Activated T-cell treated with anti-CD3 and anti-CD28 coated beads, Interleukin-2, amount 50 U/mL, for 72 hours (primary cell): ENCODE data around the gene ACOT7. TPM values are rescaled to one million over a fixed set of nuclear protein-coding genes. Genes with fewer than 3 reads are reported as not detected.

Experiments
- ATAC-seq, 2 donors: fragments of 150-1000 bp; cut with Tn5 transposase; replicated peaks in 1 of 2; 2 replicates each; pipeline ENCODE4 v1.10.0; 2021; ENCODE audit warnings: moderate library complexity in 2 of 2, mild to moderate bottlenecking in 1 of 2
- DNase-seq, 2 donors: peaks; one replicate each; pipeline ENCODE4 v3.0.0; 2021 to 2022; ENCODE audit warnings: mixed read lengths in 1 of 2
- H3K27ac Mint-ChIP-seq: one replicate; pipeline ENCODE4 v1.8.0; 2022; ENCODE audit warnings: mild to moderate bottlenecking, moderate library complexity, mixed read lengths
- H3K27me3 Mint-ChIP-seq: one replicate; pipeline ENCODE4 v1.8.0; 2022; ENCODE audit warnings: low read depth, mixed read lengths
- H3K36me3 Mint-ChIP-seq, 2 donors: one replicate each; pipeline ENCODE4 v1.8.0; 2022; ENCODE audit warnings: mixed read lengths in 2 of 2, mild to moderate bottlenecking in 1 of 2; ENCODE audit not compliant: insufficient read depth in 2 of 2
- H3K4me1 Mint-ChIP-seq: one replicate; pipeline ENCODE4 v1.8.0; 2022; ENCODE audit warnings: low read depth, mixed read lengths
- H3K4me3 Mint-ChIP-seq, 2 donors: one replicate each; pipeline ENCODE4 v1.8.0; 2022; ENCODE audit warnings: mild to moderate bottlenecking in 2 of 2, mixed read lengths in 2 of 2, moderate library complexity in 2 of 2
- H3K9me3 Mint-ChIP-seq, 2 donors: one replicate each; pipeline ENCODE4 v1.8.0; 2022; ENCODE audit warnings: mixed read lengths in 2 of 2
- total RNA-seq, 2 donors: library from RNA; stranded (reverse); gene quantifications; one replicate each; pipeline ENCODE4 v1.2.3, GENCODE V29; 2022

ACOT7 gene
- total RNA-seq, 2 donors from 2014 or later = 32.1 to 37.6 TPM

DNA sequence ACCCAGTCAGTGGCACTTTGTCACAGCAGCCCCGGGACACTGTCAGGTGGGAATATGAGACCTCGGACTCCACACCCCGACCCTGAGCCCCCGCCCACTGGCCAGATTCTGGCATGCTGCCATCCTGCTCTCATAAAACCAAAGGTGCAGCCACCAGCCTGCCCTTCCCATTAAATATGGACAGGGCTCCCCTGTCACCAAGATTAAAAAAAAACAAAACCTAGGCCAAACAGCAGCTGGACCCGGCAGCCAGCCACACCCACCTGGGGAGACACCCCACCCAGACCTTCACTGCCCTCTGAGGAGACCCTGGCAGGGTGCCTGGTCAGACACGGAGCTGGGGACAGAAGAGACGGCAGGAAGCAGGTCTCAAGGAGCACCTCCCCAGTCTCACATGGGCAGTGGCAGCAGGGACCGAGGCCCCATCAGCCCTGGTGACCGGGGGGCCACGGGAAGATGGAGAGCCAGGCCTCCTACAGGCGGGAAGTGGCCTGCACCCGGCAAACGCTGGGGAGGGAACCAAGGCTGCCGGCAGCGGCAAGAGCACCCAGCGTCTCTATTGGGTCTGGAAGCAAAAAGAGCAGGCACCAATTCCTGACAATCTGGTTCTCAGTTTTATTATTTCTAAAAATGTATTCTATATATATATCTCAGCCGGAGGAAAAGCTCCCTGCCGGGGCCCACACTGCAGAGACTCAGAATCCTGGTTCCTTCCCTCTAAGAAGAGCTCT lies 61.9 kb downstream of the ACOT7 start:
- H3K4me3 Mint-ChIP-seq = no peak overlapping the region
- ATAC-seq = no peak

DNA sequence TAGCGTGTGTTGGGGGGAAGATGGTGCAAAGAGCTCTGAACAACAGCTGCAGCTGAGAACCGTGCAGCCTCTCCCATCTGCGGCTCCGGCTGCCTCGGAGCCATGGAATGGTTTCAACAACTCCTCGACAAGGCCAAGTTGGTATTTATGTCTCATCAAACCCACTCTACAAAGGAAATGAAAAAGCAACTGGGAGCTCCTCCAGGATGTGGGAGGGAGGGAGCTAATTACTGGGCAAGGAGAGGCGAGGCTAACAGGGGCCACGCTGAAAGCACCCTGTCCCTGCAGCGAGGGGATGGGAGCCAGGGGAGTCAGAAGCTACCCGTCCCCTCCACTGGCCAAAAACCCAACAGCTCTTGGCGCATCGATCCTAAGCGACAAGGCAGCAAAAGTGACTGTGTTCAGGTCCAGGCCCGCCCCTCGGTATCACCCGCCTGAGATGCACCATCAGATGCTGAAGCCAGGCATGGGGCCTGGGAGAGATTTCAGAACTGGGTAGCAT lies 63.1 kb downstream of the ACOT7 start:
- H3K4me3 Mint-ChIP-seq = no peak overlapping the region
- DNase-seq (no peak), ATAC-seq (no peak)
- H3K4me1 Mint-ChIP-seq = no peaks in the 10 kb centered on the region
- H3K9me3 Mint-ChIP-seq = no peaks in the 10 kb centered on the region
- no peaks in the 10 kb centered on the region for H3K36me3 Mint-ChIP-seq
- H3K27ac Mint-ChIP-seq = no peak overlapping the region
- no peaks in the 10 kb centered on the region for H3K27me3 Mint-ChIP-seq

More for the DNA sequence above, 61.9 kb downstream of the ACOT7 start:
- Mint-ChIP-seq H3K9me3 (no peaks in the 10 kb centered on the region), H3K27me3 (no peaks in the 10 kb centered on the region), H3K36me3 (no peaks in the 10 kb centered on the region), H3K4me1 (no peaks in the 10 kb centered on the region), H3K27ac (no peak overlapping the region)
- DNase-seq = no peak

DNA sequence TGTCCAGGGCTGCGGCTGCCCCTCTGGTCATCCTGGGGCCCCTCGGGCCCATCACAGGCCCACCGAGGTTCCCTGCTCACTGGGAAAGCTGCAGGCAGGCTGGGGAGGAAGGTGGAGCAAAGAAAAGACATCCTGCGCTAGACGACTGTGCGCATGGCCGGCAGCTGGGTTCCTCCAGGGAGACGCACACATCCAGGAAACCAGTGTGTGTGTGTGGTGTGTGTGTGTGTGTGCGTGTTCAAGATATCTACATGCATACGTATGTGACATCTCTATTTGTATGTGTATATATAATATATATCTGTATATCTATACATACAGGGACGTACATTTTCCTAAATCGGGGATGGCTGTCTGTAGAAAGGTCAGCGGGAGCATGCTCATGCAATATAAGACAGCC lies 63.7 kb downstream of the ACOT7 start:
- Mint-ChIP-seq H3K9me3 (no peaks in the 10 kb centered on the region), H3K27me3 (no peaks in the 10 kb centered on the region), H3K4me3 (no peak overlapping the region), H3K4me1 (no peaks in the 10 kb centered on the region), H3K36me3 (no peaks in the 10 kb centered on the region), H3K27ac (no peak overlapping the region)
- no peak for DNase-seq
- ATAC-seq = no peak

DNA sequence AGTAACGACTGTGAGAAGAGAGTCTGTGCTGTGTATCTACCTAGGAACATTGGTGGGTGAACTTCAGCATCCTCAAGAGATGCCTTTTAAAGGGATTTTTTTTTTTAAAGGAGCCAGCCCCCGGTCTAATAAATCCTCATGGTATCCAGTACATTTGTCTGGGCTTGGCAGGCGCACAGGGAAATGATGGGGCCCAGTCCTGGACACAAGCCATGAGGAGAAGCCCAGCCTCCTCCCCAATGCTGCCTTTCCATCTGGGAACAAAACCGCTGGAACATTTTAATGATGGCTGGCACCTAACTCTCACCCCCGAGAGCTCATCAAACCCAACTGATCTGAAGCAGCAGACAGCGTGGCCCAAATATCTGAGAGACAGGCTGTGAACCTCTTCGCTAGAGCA lies 64.2 kb downstream of the ACOT7 start:
- no peaks in the 10 kb centered on the region for H3K4me1 Mint-ChIP-seq
- no peak overlapping the region for H3K27ac Mint-ChIP-seq
- DNase-seq = no peak
- H3K27me3 Mint-ChIP-seq = no peaks in the 10 kb centered on the region
- no peaks in the 10 kb centered on the region for H3K36me3 Mint-ChIP-seq
- no peak for ATAC-seq
- H3K9me3 Mint-ChIP-seq = no peaks in the 10 kb centered on the region
- H3K4me3 Mint-ChIP-seq = no peak overlapping the region

DNA sequence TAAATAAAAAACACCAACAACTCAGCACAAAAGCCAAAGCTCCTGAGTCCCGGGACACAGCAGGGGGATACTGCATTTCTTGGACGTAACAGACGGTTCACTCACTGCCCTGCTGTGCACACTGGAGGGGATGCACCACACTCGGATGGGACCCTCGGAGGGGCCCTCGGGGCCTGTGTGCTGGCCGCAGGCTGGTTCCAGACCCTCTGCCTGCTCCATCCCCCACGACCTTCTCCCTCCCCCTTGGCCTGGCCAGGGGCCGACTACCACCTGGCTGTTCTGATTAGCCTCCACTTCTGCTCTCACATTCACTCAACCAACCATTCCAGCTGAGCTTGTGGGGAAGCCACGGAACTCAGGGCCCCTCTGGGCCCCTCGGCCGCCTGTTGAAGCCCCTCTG lies 64.9 kb downstream of the ACOT7 start:
- Mint-ChIP-seq H3K4me1 (no peaks in the 10 kb centered on the region), H3K27ac (no peak overlapping the region), H3K4me3 (no peak overlapping the region), H3K36me3 (no peaks in the 10 kb centered on the region), H3K9me3 (no peaks in the 10 kb centered on the region), H3K27me3 (no peaks in the 10 kb centered on the region)
- DNase-seq (no peak), ATAC-seq (no peak)

DNA sequence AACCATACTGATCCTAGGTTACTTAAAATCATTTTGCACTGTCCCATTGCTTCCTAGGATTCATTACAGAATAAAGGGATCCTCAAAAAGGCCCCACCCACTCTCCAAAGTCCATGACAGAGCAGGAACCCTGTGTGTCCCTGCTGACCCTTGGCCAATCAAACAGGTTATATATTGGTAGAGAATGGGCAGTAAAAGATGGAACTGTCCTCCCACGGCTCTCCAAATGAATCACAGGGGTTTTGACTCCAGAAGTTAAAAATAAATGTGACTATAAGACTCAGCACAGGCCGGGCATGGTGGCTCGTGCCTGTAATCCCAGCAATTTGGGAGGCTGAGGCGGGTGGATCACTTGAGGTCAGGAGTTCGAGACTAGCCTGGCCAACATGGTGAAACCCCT lies 65.5 kb downstream of the ACOT7 start:
- Mint-ChIP-seq H3K27ac (no peak overlapping the region), H3K9me3 (no peaks in the 10 kb centered on the region), H3K4me3 (no peak overlapping the region), H3K36me3 (no peaks in the 10 kb centered on the region), H3K27me3 (no peaks in the 10 kb centered on the region), H3K4me1 (no peaks in the 10 kb centered on the region)
- no peak for DNase-seq
- no peak for ATAC-seq

DNA sequence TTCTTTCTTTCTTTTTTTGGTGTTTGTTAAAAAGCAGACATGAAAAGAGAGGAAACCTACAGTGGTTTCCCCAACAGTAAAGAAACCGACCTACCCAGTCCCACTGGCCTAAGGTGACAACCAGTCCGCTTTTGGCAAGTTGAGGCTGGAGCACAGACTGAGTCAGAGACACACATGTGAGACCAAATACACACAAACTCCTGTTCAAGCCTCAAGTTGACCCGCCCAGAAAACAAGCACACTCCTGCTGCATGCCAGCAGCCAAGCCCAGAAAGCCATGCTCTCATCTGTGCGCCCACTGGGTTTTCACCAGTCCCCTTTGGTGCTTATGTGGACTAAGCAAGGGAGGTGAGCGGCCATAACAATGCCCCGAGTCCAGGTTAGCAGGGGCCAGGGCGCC lies 68.1 kb downstream of the ACOT7 start:
- Mint-ChIP-seq H3K36me3 (no peaks in the 10 kb centered on the region), H3K27me3 (no peaks in the 10 kb centered on the region), H3K9me3 (no peaks in the 10 kb centered on the region), H3K4me1 (no peaks in the 10 kb centered on the region), H3K27ac (no peak overlapping the region), H3K4me3 (no peak overlapping the region)
- ATAC-seq (no peak), DNase-seq (no peak)

DNA sequence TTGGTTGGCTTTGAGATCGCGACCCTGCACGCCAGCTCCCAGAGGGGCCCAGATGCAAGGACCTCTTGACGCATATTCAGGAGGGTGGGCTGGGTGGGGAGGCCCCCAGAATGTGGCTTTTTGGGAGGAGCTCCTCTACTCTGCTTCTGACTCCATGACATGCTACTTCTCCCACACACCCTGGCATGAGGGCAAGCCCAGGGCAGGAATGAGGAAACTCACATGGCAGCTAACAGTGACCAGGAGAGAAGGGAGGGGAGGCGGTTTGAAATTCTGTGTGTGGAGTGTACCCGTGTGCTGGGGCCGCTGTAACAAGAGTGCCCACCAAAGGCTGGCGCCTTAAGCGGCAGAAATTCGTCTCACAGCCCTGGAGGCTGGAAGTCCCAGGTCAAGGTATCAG lies 71.4 kb downstream of the ACOT7 start:
- Mint-ChIP-seq H3K4me1 (no peaks in the 10 kb centered on the region), H3K36me3 (peaks cover 0 to 1% of the 10 kb centered on the region in 2 donors), H3K9me3 (no peaks in the 10 kb centered on the region), H3K27me3 (no peaks in the 10 kb centered on the region), H3K27ac (no peak overlapping the region), H3K4me3 (no peak overlapping the region)
- ATAC-seq (no peak), DNase-seq (no peak)

DNA sequence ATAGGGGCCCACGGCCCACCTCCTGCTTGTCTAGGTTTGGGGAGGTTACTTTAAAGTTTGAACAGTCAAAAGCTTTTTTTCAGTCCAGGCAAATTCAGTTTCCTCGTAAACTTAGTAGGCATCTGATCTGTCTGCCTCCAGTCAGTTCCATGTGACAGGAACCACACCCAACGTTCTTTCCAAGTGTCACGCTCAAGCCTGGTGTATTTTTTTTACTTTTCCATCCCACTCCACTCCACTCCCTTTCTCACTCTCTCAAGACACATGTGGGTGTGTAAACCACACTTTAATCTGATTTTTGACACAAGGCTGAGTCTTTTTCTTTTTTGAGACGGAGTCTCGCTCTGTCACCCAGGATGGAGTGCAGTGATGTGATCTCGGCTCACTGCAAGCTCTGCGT lies 72.4 kb downstream of the ACOT7 start:
- DNase-seq = no peak
- no peaks in the 10 kb centered on the region for H3K4me1 Mint-ChIP-seq
- no peaks in the 10 kb centered on the region for H3K27me3 Mint-ChIP-seq
- H3K36me3 Mint-ChIP-seq = peaks cover 0 to 2% of the 10 kb centered on the region in 2 donors
- ATAC-seq = no peak
- no peak overlapping the region for H3K4me3 Mint-ChIP-seq
- no peaks in the 10 kb centered on the region for H3K9me3 Mint-ChIP-seq
- H3K27ac Mint-ChIP-seq = no peak overlapping the region

DNA sequence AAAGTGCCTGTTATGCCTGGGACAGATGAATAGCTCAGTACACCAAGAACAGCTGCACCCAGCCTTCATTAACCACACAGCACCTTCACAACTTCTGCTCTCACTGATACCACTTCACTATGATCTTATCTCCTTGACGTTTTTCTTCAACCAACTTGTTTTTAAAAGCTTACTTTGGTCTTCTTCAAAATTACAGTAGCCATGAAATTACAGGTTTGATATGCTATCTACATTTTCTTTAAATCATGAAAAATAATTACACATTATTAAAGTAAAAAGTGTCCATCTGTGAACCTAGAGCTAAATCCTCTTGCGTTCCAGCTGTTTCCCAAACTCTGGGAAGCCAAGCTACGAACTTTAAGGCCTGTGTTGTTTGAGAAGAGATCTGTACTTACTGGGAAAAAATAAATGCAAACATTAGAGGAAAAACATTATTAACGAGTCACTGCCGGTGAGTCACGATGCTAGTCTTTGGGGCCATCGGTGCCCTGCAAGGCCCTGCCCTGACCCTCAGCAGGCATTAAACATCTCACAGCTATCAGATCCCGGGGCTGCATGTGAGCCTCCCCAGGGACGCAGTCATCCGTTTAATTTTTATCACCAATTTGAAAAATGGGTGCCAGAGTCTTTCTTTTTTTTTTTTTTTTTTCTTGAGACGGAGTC lies 76.3 kb downstream of the ACOT7 start:
- ATAC-seq = no peak
- Mint-ChIP-seq H3K4me1 (no peaks in the 10 kb centered on the region), H3K27ac (no peak overlapping the region), H3K9me3 (no peaks in the 10 kb centered on the region), H3K4me3 (no peak overlapping the region), H3K36me3 (peaks cover 0 to 2% of the 10 kb centered on the region in 2 donors), H3K27me3 (no peaks in the 10 kb centered on the region)
- DNase-seq = no peak

DNA sequence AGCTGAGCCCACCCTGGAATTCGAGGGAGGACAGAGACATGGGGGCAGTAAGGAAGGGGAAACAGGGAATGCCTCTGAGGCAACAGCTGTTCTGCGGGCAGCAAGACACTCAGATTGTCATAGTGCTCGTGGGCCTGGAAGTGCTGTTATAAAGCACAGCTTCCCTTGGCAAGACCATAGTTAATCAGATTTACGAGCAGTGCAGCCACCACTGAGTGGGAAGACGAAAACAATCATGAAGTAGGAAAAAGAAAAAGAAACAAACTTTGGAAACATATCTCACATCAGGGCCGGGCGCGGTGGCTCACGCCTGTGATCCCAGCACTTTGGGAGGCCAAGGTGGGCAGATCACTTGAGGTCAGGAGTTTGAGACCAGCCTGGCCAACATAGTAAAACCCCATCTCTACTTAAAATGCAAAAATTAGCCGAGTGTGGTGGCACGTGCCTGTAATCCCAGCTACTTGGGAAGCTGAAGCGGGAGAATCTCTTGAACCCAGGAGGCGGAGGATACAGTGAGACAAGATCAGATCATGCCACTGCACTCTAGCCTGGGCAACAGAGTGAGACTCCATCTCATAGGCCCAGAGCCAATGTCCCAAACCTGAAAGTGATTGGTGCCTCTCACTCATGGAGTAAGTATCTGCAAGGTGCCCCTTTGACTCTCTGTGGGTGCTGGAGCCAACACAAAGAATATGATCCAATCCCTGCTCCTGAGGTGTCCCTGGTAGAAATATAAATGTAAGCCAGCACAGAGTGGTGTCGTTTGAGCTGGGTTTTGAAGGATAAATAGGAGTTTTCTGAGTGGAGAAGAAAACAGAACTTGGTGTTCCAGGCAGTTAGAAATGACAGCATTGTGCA lies 77.1 kb downstream of the ACOT7 start:
- Mint-ChIP-seq H3K9me3 (no peaks in the 10 kb centered on the region), H3K4me3 (no peak overlapping the region), H3K36me3 (peaks cover 0 to 2% of the 10 kb centered on the region in 2 donors), H3K27ac (no peak overlapping the region), H3K4me1 (no peaks in the 10 kb centered on the region), H3K27me3 (no peaks in the 10 kb centered on the region)
- DNase-seq (no peak), ATAC-seq (no peak)

DNA sequence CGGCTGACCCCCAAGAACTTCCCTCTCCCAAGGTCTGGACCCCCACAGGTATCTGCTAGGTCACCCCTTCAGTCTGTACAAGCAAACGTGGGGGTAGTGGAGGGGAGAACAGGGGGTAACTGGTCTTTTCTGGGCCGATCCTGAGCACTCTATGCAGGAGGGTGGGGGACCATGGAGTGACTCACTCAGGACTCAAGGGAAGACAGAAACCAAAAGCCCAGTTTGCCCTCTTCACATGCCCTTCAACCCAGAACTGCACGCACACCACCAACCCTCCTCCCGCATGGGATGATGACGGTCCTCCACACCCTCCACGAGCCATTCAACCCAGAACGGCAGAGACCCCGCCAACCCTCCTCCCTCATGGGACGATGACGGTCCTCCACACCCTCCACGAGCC lies 79.1 kb downstream of the ACOT7 start:
- Mint-ChIP-seq H3K9me3 (no peaks in the 10 kb centered on the region), H3K36me3 (peaks cover 0 to 2% of the 10 kb centered on the region in 2 donors), H3K4me1 (no peaks in the 10 kb centered on the region), H3K27ac (no peak overlapping the region), H3K4me3 (no peak overlapping the region), H3K27me3 (no peaks in the 10 kb centered on the region)
- DNase-seq (no peak), ATAC-seq (no peak)
